Fibroblast of the aortic adventitia (primary cell): ENCODE results near the gene DCLK2. TPM values are rescaled to one million over a fixed set of nuclear protein-coding genes. Genes with fewer than 3 reads are reported as not detected.
A peak's percentile ranks its signal among the peaks of the same experiment; 100 is the strongest.

Experiments used
- DNase-seq: peaks from one replicate; pipeline ENCODE4 v3.0.0-alpha.2; 2010; ENCODE audit warnings: low read depth
- H3K4me3 ChIP-seq: 2 replicates; pipeline ENCODE4 v1.5.1; 2011; ENCODE audit warnings: low read depth, mild to moderate bottlenecking, control low read depth, low read length, moderate library complexity
- CTCF ChIP-seq: IDR thresholded peaks from 2 replicates; pipeline ENCODE4 v1.5.1; 2011; ENCODE audit warnings: mild to moderate bottlenecking, low read length, control low read depth, inconsistent platforms; ENCODE audit not compliant: insufficient read depth
- total RNA-seq: library from RNA; depleted of rRNA; stranded (reverse); fragments of >200 nt; gene quantifications from 2 replicates; pipeline ENCODE4 v1.2.3, GENCODE V29; 2012; ENCODE audit warnings: low replicate concordance

Gene DCLK2
- total RNA-seq, 1 donor: 4.5 TPM

GRCh38 chr4:150140774-150141400 is 62.6 kb downstream of the DCLK2 start:
- no peak overlapping the region for H3K4me3 ChIP-seq
- no peak for TF ChIP-seq CTCF
- DNase-seq: peak; percentile 80

- no peak for DNase-seq
- no peak overlapping the region for H3K4me3 ChIP-seq
- TF ChIP-seq CTCF: no peak
These were observed 63.5 kb downstream of the DCLK2 start for GRCh38 chr4:150141756-150142155.

DNA sequence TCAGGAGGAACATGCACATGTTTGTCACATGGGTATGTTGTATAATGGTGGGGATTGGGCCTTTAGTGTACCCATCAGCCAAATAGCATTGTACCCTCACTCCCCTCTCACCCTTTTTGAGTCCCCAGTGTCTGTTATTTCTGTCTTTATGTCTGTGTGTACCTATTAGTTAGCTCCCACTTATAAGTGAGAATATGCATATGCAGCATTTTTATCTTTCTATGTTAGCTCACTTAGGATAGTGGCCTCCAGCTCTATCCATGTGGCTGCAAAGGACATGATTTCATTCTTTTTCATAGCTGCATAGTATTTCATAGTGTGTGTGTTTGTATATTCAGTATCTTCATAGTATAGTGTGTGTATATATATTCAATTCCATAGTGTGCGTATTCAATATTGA is 64.6 kb downstream of the DCLK2 start:
- TF ChIP-seq CTCF: no peak
- DNase-seq: no peak
- H3K4me3 ChIP-seq: no peak overlapping the region

- peak; percentile 60 for DNase-seq
- no peak overlapping the region for H3K4me3 ChIP-seq
- TF ChIP-seq CTCF: peak; percentile 52
These were observed 67.1 kb downstream of the DCLK2 start for GRCh38 chr4:150145090-150145945.

- H3K4me3 ChIP-seq: no peak overlapping the region
- TF ChIP-seq CTCF: no peak
- DNase-seq: peak; percentile 55
These were observed 67.7 kb downstream of the DCLK2 start for GRCh38 chr4:150145946-150146340.

DNA sequence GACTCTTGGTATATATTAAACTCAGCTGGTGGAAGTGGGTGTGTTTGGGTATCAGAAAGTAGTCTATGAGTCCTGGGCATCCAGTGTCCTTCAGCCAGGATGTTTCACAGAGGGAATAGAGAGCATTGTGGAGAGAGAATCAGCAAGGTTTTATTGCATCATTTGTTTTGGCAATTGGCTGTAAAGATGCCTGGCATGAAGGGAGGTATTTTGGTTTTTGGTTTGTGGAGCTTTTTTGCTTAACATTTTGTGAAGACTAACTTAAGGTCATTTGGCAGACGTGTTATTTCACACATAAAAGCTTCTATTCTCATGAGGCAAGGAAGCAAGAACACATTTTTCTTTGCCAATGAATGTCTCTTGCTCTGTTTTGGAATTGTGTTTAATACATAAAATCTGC is 71.1 kb downstream of the DCLK2 start:
- DNase-seq: peak; percentile 93
- H3K4me3 ChIP-seq: no peak overlapping the region
- TF ChIP-seq CTCF: no peak

GRCh38 chr4:150150629-150151062 is 72.4 kb downstream of the DCLK2 start:
- TF ChIP-seq CTCF: no peak
- no peak for DNase-seq
- no peak overlapping the region for H3K4me3 ChIP-seq
